Suprapubic skin (tissue), 4 donors: ENCODE data around the gene TBC1D22A.

ENCODE experiments used
- CTCF ChIP-seq, 2 donors: fragments of 200-600 bp in 1 of 2; fragments of 450-650 bp in 1 of 2; sonication (generic) in 1 of 2; IDR thresholded peaks; one replicate each; pipeline ENCODE4 v1.5.1; 2016 to 2019; ENCODE audit warnings: antibody characterized with exemption in 2 of 2, mild to moderate bottlenecking in 1 of 2, moderate library complexity in 1 of 2
- EP300 ChIP-seq: sonication (generic); formaldehyde crosslinking; IDR thresholded peaks from one replicate; pipeline ENCODE4 v1.6.1; 2017; ENCODE audit warnings: antibody characterized with exemption
- POLR2A ChIP-seq, 2 donors: fragments of 450-650 bp; IDR thresholded peaks; one replicate each; pipeline ENCODE4 v1.6.1; 2017; ENCODE audit warnings: antibody characterized with exemption in 2 of 2, mild to moderate bottlenecking in 2 of 2, moderate library complexity in 2 of 2
- POLR2AphosphoS5 ChIP-seq, 3 donors: sonication (generic); formaldehyde crosslinking; IDR thresholded peaks; one replicate each; pipeline ENCODE4 v1.6.1; 2017; ENCODE audit warnings: antibody characterized with exemption in 3 of 3

- TF ChIP-seq CTCF (IDR thresholded peaks at IDR 0.05) (no peak), EP300 (no peak), POLR2AphosphoS5 (IDR thresholded peaks at IDR 0.05) (no peak), POLR2A (IDR thresholded peaks at IDR 0.05) (no peak)
These were observed 212.5 kb downstream of the TBC1D22A start for GRCh38 chr22:46974631-46975585.
